Activated gamma-delta T cell (primary cell): ENCODE measurements around the gene NLGN2.

ENCODE experiments used
- DNase-seq: peaks from one replicate; lab custom pipeline; 2025; lab: John Stamatoyannopoulos, UW

Gene NLGN2

GRCh38 chr17:7466318-7466638 lies 58.6 kb downstream of the NLGN2 start:
- no peak for DNase-seq

- DNase-seq: no peak
These were observed 59.1 kb downstream of the NLGN2 start for GRCh38 chr17:7466639-7467341.

- no peak for DNase-seq
These were observed 59.9 kb downstream of the NLGN2 start for GRCh38 chr17:7467498-7467897.

GRCh38 chr17:7468290-7468689 lies 60.6 kb downstream of the NLGN2 start:
- no peak for DNase-seq

GRCh38 chr17:7468804-7469389 lies 61.3 kb downstream of the NLGN2 start:
- no peak for DNase-seq
